ENCODE results near the gene FXYD2.
"Not testable (repeated sequence)": the region's sequence is repeated elsewhere in the genome, so short reads cannot be mapped to it uniquely, and the experiment has no call there.

The FXYD2 gene

DNA sequence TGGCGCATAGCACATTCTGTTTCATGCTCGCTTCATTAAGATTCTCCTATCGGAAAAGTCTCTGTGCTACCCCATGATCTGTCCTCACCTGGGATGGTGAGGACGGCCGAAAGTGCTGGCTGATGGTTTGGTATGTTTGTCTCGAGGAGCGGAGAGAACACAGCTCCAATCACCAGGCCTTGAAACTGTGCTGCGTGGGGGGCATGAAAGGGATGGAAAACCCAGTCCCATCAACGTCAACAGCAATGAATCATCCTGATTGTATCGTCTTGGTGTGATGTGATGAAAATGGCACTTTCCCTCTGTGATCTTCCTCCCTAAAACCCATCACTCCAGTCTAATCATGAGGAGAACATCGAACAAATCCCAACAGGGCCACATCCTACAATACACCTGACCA, 43.5 kb upstream of the FXYD2 start:
- whole genome bisulfite sequencing, 2 experiments (ENCODE audit: insufficient coverage in 2 of 2) = 81 to 85% methylated on average over 6 to 9 of the region's 11 CpGs
- Histone ChIP-seq H3K36me3 (ENCODE audit: control insufficient read depth, insufficient read depth, low read length) (no peaks in the 10 kb centered on the region), H3K27ac (ENCODE audit: low read depth, low read length, severe bottlenecking) (no peak overlapping the region), H3K4me1 (ENCODE audit: control insufficient read depth, insufficient read depth, low read length, poor library complexity, severe bottlenecking) (peaks cover 16% of the 10 kb centered on the region), H3K9me3 (ENCODE audit: control insufficient read depth, low read length) (no peaks in the 10 kb centered on the region), H3K4me3 (ENCODE audit: extremely low read depth, insufficient read depth, low read length, poor library complexity, severe bottlenecking) (no peak overlapping the region)

DNA sequence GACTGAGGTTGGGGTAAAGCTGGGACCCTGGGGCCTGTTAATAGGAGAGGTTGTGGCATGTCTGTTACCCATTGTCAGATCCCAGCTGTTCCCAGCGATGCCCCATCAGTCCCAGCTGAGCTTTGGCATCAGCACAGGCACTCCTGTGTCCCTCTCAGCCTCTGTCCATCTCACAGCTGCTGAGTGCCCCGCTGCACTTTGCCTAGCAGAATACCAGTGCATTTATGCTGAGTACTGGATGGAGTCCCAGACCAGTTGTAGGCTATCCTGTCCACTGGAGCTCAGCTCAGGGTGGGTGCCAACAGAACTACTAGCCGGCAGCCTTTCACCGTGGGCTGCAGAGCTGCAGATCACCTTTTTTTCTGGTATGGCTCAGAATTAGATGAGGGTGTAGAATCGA, 42.0 kb upstream of the FXYD2 start:
- Histone ChIP-seq H3K9me3 (ENCODE audit: control insufficient read depth, low read length) (no peaks in the 10 kb centered on the region), H3K27ac (ENCODE audit: low read depth, low read length, severe bottlenecking) (no peak overlapping the region), H3K36me3 (ENCODE audit: control insufficient read depth, insufficient read depth, low read length) (no peaks in the 10 kb centered on the region), H3K4me1 (ENCODE audit: control insufficient read depth, insufficient read depth, low read length, poor library complexity, severe bottlenecking) (peaks cover 26% of the 10 kb centered on the region), H3K4me3 (ENCODE audit: extremely low read depth, insufficient read depth, low read length, poor library complexity, severe bottlenecking) (no peak overlapping the region)
- 89 to 90% methylated on average over 1 to 2 of the region's 5 CpGs for WGBS, 2 experiments (ENCODE audit: insufficient coverage in 2 of 2)

DNA sequence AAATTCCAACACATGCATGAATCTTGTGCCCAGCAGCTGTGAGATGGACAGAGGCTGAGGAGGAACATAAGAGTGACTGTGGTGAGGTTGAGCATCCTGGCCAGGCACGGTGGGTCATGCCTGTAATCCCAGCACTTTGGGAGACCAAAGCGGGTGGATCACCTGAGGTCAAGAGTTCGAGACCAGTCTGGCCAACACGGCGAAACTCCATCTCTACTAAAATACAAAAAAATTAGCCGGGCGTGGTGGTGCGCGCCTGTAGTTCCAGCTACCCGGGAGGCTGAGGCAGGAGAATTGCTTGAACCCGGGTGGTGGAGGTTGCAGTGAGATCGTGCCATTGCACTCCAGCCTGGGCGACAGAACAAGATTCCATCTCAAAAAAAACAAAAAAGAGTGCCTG, 41.0 kb upstream of the FXYD2 start:
- WGBS, 2 experiments (ENCODE audit: insufficient coverage in 2 of 2) = 97% methylated on average over 10 to 11 of the region's 13 CpGs
- peaks cover 30% of the 10 kb centered on the region for H3K4me1 ChIP-seq (ENCODE audit: control insufficient read depth, insufficient read depth, low read length, poor library complexity, severe bottlenecking)
- H3K27ac ChIP-seq (ENCODE audit: low read depth, low read length, severe bottlenecking); H3K36me3 ChIP-seq (ENCODE audit: control insufficient read depth, insufficient read depth, low read length); H3K9me3 ChIP-seq (ENCODE audit: control insufficient read depth, low read length); H3K4me3 ChIP-seq (ENCODE audit: extremely low read depth, insufficient read depth, low read length, poor library complexity, severe bottlenecking): not testable (repeated sequence)

DNA sequence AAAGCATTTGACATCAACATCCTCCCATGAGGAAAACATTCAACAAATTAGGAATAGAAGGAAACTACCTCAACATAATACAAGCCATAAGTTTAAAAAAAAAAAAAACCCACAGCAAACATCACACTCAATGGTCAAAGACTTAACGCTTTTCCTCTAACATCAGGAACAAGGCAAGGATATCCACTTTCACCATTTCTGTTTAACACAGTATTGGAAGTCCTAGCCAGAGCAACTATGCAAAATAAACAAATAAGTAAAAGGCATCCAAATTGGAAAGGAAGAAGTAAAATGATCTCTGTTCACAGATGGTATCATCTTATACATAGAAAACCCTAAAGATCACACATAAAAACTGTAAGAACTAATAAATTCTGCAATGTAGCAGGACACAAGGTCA, 38.8 kb upstream of the FXYD2 start:
- Histone ChIP-seq H3K27ac (ENCODE audit: low read depth, low read length, severe bottlenecking) (no peak overlapping the region), H3K4me1 (ENCODE audit: control insufficient read depth, insufficient read depth, low read length, poor library complexity, severe bottlenecking) (peaks cover 14% of the 10 kb centered on the region), H3K4me3 (ENCODE audit: extremely low read depth, insufficient read depth, low read length, poor library complexity, severe bottlenecking) (no peak overlapping the region), H3K36me3 (ENCODE audit: control insufficient read depth, insufficient read depth, low read length) (no peaks in the 10 kb centered on the region), H3K9me3 (ENCODE audit: control insufficient read depth, low read length) (no peaks in the 10 kb centered on the region)
- no CpG with 5 or more reads among the region's 1 CpG for WGBS, 2 experiments (ENCODE audit: insufficient coverage in 2 of 2)

DNA sequence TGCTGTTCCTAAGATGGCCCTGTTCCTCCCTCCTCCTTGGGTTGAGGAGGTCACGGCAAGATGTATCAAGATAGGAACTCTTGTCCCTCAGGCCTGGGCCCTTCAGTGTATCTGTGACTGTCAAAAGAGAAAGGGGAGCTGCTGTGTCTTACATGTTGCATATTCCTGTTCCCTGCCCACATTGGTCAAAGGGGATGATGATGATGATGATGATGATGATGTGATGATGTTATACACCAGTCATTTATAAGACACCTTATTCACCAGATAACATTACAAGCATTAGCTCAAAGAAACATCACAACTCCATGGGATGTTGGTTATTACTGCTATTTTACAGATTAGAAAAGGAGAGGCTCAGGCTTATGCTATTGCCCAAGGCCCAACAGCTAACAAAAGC, 38.2 kb upstream of the FXYD2 start:
- no CpG with 5 or more reads among the region's 1 CpG for WGBS, 2 experiments (ENCODE audit: insufficient coverage in 2 of 2)
- Histone ChIP-seq H3K9me3 (ENCODE audit: control insufficient read depth, low read length) (no peaks in the 10 kb centered on the region), H3K4me3 (ENCODE audit: extremely low read depth, insufficient read depth, low read length, poor library complexity, severe bottlenecking) (no peak overlapping the region), H3K27ac (ENCODE audit: low read depth, low read length, severe bottlenecking) (no peak overlapping the region), H3K4me1 (ENCODE audit: control insufficient read depth, insufficient read depth, low read length, poor library complexity, severe bottlenecking) (peaks cover 14% of the 10 kb centered on the region), H3K36me3 (ENCODE audit: control insufficient read depth, insufficient read depth, low read length) (no peaks in the 10 kb centered on the region)

- no peak overlapping the region for H3K4me3 ChIP-seq (ENCODE audit: extremely low read depth, insufficient read depth, low read length, poor library complexity, severe bottlenecking)
- H3K27ac ChIP-seq (ENCODE audit: low read depth, low read length, severe bottlenecking) = peak overlapping the region; percentile 67
- H3K36me3 ChIP-seq (ENCODE audit: control insufficient read depth, insufficient read depth, low read length) = no peaks in the 10 kb centered on the region
- no peaks in the 10 kb centered on the region for H3K9me3 ChIP-seq (ENCODE audit: control insufficient read depth, low read length)
- 84 to 87% methylated on average over 11 of the region's 12 CpGs for WGBS, 2 experiments (ENCODE audit: insufficient coverage in 2 of 2)
- H3K4me1 ChIP-seq (ENCODE audit: control insufficient read depth, insufficient read depth, low read length, poor library complexity, severe bottlenecking) = peaks cover 14% of the 10 kb centered on the region
Observed at GRCh38 chr11:117862019-117862725, 37.6 kb upstream of the FXYD2 start.

DNA sequence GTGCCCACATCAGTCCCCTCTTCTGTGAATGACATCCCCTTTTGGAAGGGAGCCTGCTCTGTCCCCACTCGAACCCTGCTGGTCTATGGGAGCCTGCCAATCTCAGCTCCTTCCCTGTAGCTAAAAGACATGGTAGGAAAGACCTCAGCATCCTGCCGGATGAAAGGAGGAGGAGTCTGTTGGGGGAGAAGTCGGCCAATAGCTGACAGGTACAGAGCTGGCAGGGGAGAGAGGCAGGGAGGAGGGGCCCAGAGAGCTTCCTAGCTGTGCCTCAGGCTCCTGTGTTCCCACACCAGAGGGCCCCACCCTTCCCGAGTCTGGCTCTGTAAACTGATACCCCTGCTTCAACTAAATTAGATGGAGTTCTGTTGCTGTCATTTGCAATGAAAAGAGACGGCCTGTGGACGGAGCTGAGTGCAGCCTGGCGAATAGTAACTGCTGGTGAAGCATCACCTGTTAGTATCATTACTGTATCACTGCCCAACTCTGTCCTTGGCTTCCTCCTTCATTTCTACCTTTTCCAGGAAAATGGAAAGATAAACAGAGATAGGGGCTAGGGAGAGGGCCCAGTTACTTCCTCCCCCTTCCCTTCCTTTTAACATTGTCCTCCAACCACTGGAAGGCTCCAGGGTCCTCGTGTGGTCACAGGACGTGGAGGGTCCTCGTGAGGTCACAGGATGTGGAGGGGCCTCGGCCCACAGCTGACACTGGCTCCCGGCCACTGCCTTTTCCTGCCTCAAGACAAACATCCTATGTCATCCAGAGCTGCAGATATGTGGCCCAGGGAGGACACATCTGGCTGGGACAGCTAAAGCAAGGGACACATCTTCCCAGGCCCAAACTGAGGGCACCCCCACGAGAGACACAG, 36.8 kb upstream of the FXYD2 start:
- 30 to 32% methylated on average over 6 to 7 of the region's 13 CpGs for WGBS, 2 experiments (ENCODE audit: insufficient coverage in 2 of 2)
- Histone ChIP-seq H3K27ac (ENCODE audit: low read depth, low read length, severe bottlenecking) (peak overlapping the region; percentile 67), H3K36me3 (ENCODE audit: control insufficient read depth, insufficient read depth, low read length) (no peaks in the 10 kb centered on the region), H3K4me3 (ENCODE audit: extremely low read depth, insufficient read depth, low read length, poor library complexity, severe bottlenecking) (no peak overlapping the region), H3K4me1 (ENCODE audit: control insufficient read depth, insufficient read depth, low read length, poor library complexity, severe bottlenecking) (peaks cover 14% of the 10 kb centered on the region), H3K9me3 (ENCODE audit: control insufficient read depth, low read length) (no peaks in the 10 kb centered on the region)

DNA sequence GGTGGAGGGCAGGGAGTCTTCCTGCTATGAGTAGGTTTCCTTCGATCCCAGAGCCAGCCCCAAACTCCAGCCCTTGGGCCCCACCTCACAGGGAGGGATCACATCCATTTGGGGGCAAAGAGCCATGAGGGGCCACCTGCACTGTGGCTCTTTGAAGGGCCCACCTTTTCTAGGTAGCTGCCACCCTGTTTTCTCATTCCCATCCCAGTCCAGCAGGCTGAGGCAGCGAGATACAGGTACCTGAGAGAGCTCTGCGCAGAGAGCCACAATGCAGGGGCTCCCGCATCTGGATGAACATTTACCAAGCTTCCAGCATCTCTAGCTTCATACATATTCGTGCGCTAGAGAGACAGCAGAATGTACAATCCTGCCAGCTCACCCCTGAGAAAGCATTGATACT, 35.6 kb upstream of the FXYD2 start:
- Histone ChIP-seq H3K4me3 (ENCODE audit: extremely low read depth, insufficient read depth, low read length, poor library complexity, severe bottlenecking) (no peak overlapping the region), H3K27ac (ENCODE audit: low read depth, low read length, severe bottlenecking) (no peak overlapping the region), H3K36me3 (ENCODE audit: control insufficient read depth, insufficient read depth, low read length) (no peaks in the 10 kb centered on the region), H3K4me1 (ENCODE audit: control insufficient read depth, insufficient read depth, low read length, poor library complexity, severe bottlenecking) (peaks cover 19% of the 10 kb centered on the region), H3K9me3 (ENCODE audit: control insufficient read depth, low read length) (no peaks in the 10 kb centered on the region)
- 80 to 88% methylated on average over 4 to 6 of the region's 6 CpGs for WGBS, 2 experiments (ENCODE audit: insufficient coverage in 2 of 2)

- no peaks in the 10 kb centered on the region for H3K36me3 ChIP-seq (ENCODE audit: control insufficient read depth, insufficient read depth, low read length)
- H3K9me3 ChIP-seq (ENCODE audit: control insufficient read depth, low read length) = no peaks in the 10 kb centered on the region
- 85 to 100% methylated on average over 4 to 9 of the region's 9 CpGs for WGBS, 2 experiments (ENCODE audit: insufficient coverage in 2 of 2)
- H3K27ac ChIP-seq (ENCODE audit: low read depth, low read length, severe bottlenecking) = no peak overlapping the region
- no peak overlapping the region for H3K4me3 ChIP-seq (ENCODE audit: extremely low read depth, insufficient read depth, low read length, poor library complexity, severe bottlenecking)
- H3K4me1 ChIP-seq (ENCODE audit: control insufficient read depth, insufficient read depth, low read length, poor library complexity, severe bottlenecking) = peaks cover 21% of the 10 kb centered on the region
Observed at GRCh38 chr11:117859488-117860112, 35.1 kb upstream of the FXYD2 start.

DNA sequence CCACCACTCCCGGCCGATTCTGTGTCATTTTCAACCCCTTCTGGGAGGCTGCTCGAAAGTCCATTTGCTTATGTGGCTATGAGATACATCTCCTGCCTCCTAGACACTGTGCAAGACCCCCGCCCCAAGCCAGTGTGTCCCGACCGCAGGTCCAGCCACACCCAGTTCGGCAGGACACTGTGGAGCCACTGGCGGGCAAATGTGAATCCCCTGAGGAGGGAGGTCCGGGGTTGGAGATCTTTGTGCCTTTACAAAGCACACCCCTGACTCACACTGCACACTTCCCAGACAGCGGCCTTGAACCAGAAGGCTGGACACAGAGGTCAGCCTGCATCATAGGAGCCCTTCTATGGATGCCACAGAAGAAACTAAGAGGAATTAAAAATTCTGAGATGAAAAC, 34.5 kb upstream of the FXYD2 start:
- WGBS, 2 experiments (ENCODE audit: insufficient coverage in 2 of 2) = 89 to 95% methylated on average over 8 to 9 of the region's 10 CpGs
- H3K36me3 ChIP-seq (ENCODE audit: control insufficient read depth, insufficient read depth, low read length) = peaks cover 3% of the 10 kb centered on the region
- no peak overlapping the region for H3K4me3 ChIP-seq (ENCODE audit: extremely low read depth, insufficient read depth, low read length, poor library complexity, severe bottlenecking)
- H3K9me3 ChIP-seq (ENCODE audit: control insufficient read depth, low read length) = no peaks in the 10 kb centered on the region
- peaks cover 21% of the 10 kb centered on the region for H3K4me1 ChIP-seq (ENCODE audit: control insufficient read depth, insufficient read depth, low read length, poor library complexity, severe bottlenecking)
- H3K27ac ChIP-seq (ENCODE audit: low read depth, low read length, severe bottlenecking) = no peak overlapping the region

Measured in mesodermal cell (in vitro differentiated cells).